MM.1S (cell line): ENCODE measurements around the gene OTOS.

ENCODE experiments used
- DNase-seq: peaks from one replicate; pipeline ENCODE4 v3.0.0-alpha.2; 2015
- H2AFZ ChIP-seq: fragments of 300-600 bp; sonication (generic); 2 replicates; pipeline ENCODE4 v1.6.0; 2016; ENCODE audit warnings: antibody characterized with exemption, low read length
- H3F3A ChIP-seq: fragments of 300-600 bp; sonication (generic); 2 replicates; pipeline ENCODE4 v1.6.1; 2016; ENCODE audit warnings: mild to moderate bottlenecking, antibody characterized with exemption, low read length, moderate library complexity, mixed read lengths; ENCODE audit not compliant: insufficient read depth
- H3K27ac ChIP-seq: fragments of 300-600 bp; sonication (generic); 2 replicates; pipeline ENCODE4 v1.5.1; 2016; ENCODE audit warnings: mild to moderate bottlenecking, low read length
- H3K27me3 ChIP-seq: fragments of 300-600 bp; sonication (generic); replicated peaks from 2 replicates; pipeline ENCODE4 v1.6.0; 2016; ENCODE audit warnings: low read length; ENCODE audit not compliant: insufficient read depth
- H3K36me3 ChIP-seq: fragments of 300-600 bp; sonication (generic); replicated peaks from 2 replicates; pipeline ENCODE4 v1.6.1; 2016; ENCODE audit warnings: mild to moderate bottlenecking, low read length, mixed read lengths; ENCODE audit not compliant: insufficient read depth
- H3K4me1 ChIP-seq: fragments of 300-600 bp; sonication (generic); 2 replicates; pipeline ENCODE4 v1.6.1; 2016; ENCODE audit warnings: low read length, mixed read lengths
- H3K4me2 ChIP-seq: fragments of 300-600 bp; sonication (generic); 2 replicates; pipeline ENCODE4 v1.6.0; 2016; ENCODE audit warnings: low read depth, low read length
- H3K4me3 ChIP-seq: fragments of 300-600 bp; sonication (generic); 2 replicates; pipeline ENCODE4 v1.5.1; 2016; ENCODE audit warnings: low read length, mixed read lengths
- H3K79me2 ChIP-seq: fragments of 300-600 bp; sonication (generic); 2 replicates; pipeline ENCODE4 v1.6.1; 2016; ENCODE audit warnings: mixed run types, low read length, mixed read lengths
- H3K9ac ChIP-seq: fragments of 300-600 bp; sonication (generic); 2 replicates; pipeline ENCODE4 v1.6.1; 2016; ENCODE audit warnings: low read length, mixed read lengths
- H3K9me2 ChIP-seq: fragments of 300-600 bp; sonication (generic); replicated peaks from 2 replicates; pipeline ENCODE4 v1.6.1; 2016; ENCODE audit warnings: mild to moderate bottlenecking, low read length, mixed read lengths; ENCODE audit not compliant: insufficient read depth
- H3K9me3 ChIP-seq: fragments of 300-600 bp; sonication (generic); replicated peaks from 2 replicates; pipeline ENCODE4 v1.6.1; 2016; ENCODE audit warnings: mild to moderate bottlenecking, low read length, mixed read lengths; ENCODE audit not compliant: insufficient read depth
- H4K20me1 ChIP-seq: fragments of 300-600 bp; sonication (generic); 2 replicates; pipeline ENCODE4 v1.6.1; 2016; ENCODE audit warnings: mild to moderate bottlenecking, low read length, moderate library complexity, mixed read lengths; ENCODE audit not compliant: insufficient read depth
- CTCF ChIP-seq: fragments of 300-600 bp; sonication (generic); IDR thresholded peaks from 2 replicates; pipeline ENCODE4 v1.5.1; 2016; ENCODE audit warnings: antibody characterized with exemption, low read length, mixed read lengths
- EZH2 ChIP-seq: fragments of 300-600 bp; sonication (generic); optimal IDR thresholded peaks from 2 replicates; pipeline ENCODE3; 2017; ENCODE audit warnings: low read depth, mild to moderate bottlenecking, antibody characterized with exemption, low read length, mixed read lengths
- EZH2phosphoT487 ChIP-seq: fragments of 300-600 bp; sonication (generic); IDR thresholded peaks from 2 replicates; pipeline ENCODE4 v1.6.1; 2018; ENCODE audit warnings: antibody characterized with exemption, low read length

The OTOS gene

GRCh38 chr2:240103136-240103535 lies 37.3 kb downstream of the OTOS start:
- no peak for DNase-seq
- Histone ChIP-seq H3K4me2 (no peak overlapping the region), H3K9me3 (no peaks in the 10 kb centered on the region), H4K20me1 (no peaks in the 10 kb centered on the region), H3K27ac (no peak overlapping the region), H3K27me3 (peaks cover 30% of the 10 kb centered on the region), H3K9ac (no peak overlapping the region), H3K4me1 (no peaks in the 10 kb centered on the region), H3K36me3 (no peaks in the 10 kb centered on the region), H3K79me2 (no peaks in the 10 kb centered on the region), H3F3A (no peaks in the 10 kb centered on the region), H3K9me2 (no peaks in the 10 kb centered on the region), H3K4me3 (no peak overlapping the region), H2AFZ (no peak overlapping the region)
- TF ChIP-seq CTCF (no peak), EZH2 (no peak), EZH2phosphoT487 (no peak)

- peaks cover 11% of the 10 kb centered on the region for H3K27me3 ChIP-seq
- H4K20me1 ChIP-seq, result no peaks in the 10 kb centered on the region
- TF ChIP-seq EZH2, result no peak
- no peak for TF ChIP-seq EZH2phosphoT487
- TF ChIP-seq CTCF, result no peak
- H3K4me2 ChIP-seq, result no peak overlapping the region
- no peaks in the 10 kb centered on the region for H3K36me3 ChIP-seq
- no peaks in the 10 kb centered on the region for H3K4me1 ChIP-seq
- no peaks in the 10 kb centered on the region for H3K9me2 ChIP-seq
- no peak overlapping the region for H3K27ac ChIP-seq
- H3F3A ChIP-seq, result no peaks in the 10 kb centered on the region
- no peak for DNase-seq
- no peak overlapping the region for H3K4me3 ChIP-seq
- no peak overlapping the region for H2AFZ ChIP-seq
- H3K9me3 ChIP-seq, result no peaks in the 10 kb centered on the region
- no peaks in the 10 kb centered on the region for H3K79me2 ChIP-seq
- no peak overlapping the region for H3K9ac ChIP-seq
Observed at GRCh38 chr2:240098349-240098748, 42.1 kb downstream of the OTOS start.

DNA sequence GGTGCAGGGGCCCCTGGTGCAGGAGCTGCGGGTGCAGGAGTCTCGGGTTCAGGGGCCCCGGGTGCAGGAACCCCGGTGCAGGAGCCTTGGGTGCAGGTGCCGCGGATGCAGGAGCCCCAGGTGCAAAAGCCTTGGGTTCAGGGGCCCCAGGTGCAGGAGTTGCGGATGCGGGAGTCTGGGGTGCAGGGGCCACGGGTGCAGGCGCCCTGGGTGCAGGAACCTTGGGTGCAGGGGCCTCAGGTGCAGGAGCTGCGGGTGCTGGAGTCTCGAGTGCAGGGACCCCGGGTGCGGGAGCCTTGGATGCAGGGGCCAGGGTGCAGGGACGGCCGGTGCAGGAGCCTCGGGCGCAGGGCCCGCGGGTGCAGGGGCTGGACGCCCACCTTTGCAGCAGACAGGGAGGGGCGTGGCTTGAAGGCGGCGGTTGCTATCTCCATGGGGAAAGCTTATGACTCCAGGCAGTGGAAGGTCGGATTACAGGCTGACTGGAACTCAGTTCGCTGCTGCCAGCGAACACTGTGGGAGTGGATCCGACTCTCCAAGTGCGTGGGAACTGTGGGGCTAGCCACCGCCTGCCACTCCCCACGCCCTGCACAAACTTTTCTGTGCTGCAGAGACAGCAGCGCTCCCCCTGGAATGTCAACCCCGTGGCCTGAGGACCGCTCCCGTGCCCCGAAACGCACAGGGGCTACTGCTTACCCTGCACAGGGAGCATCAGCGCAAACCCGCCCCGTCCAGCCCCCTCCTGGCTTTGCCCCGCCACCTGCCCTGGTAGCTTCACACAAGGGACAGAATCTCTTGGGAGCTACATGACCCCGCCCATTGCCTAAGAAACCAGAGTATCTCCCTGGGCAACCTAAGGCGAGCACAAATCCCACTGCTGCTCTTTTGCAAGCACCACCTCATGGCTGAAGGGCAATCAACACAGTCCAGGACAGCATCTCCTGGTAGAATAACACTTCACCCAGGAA lies 44.6 kb downstream of the OTOS start:
- no peak for TF ChIP-seq EZH2phosphoT487
- TF ChIP-seq EZH2, result no peak
- no peak for TF ChIP-seq CTCF
- Histone ChIP-seq H3K9me3 (no peaks in the 10 kb centered on the region), H3K4me1 (no peaks in the 10 kb centered on the region), H3K9me2 (no peaks in the 10 kb centered on the region), H3K4me3 (no peak overlapping the region), H3K27me3 (peaks cover 7% of the 10 kb centered on the region; the same call in 1 of the 2 replicates), H3F3A (no peaks in the 10 kb centered on the region), H3K9ac (no peak overlapping the region), H3K36me3 (no peaks in the 10 kb centered on the region), H4K20me1 (no peaks in the 10 kb centered on the region), H3K79me2 (no peaks in the 10 kb centered on the region), H2AFZ (no peak overlapping the region), H3K27ac (no peak overlapping the region), H3K4me2 (no peak overlapping the region)
- DNase-seq, result no peak
